Activated gamma-delta T cell treated with Interleukin-2 at 50 U/mL for 16 hours (primary cell): ENCODE measurements around the gene RAD23A.
"Not testable (repeated sequence)": the region's sequence is repeated elsewhere in the genome, so short reads cannot be mapped to it uniquely, and the experiment has no call there.

Experiments
- DNase-seq: peaks from one replicate; pipeline ENCODE4 v3.0.0-alpha.2; 2020

The RAD23A gene

GRCh38 chr19:12945479-12946091 lies at the start of gene RAD23A:
Gene RAD23A, plus strand, starts transcription at chr19:12945862. Its CDS starts 87 bp downstream, at chr19:12945949.
- peak; percentile 97 for DNase-seq

GRCh38 chr19:12896460-12896859 lies 49.2 kb upstream of the RAD23A start:
- no peak for DNase-seq

GRCh38 chr19:12899891-12900518 lies 45.7 kb upstream of the RAD23A start:
- no peak for DNase-seq

GRCh38 chr19:12907166-12907565 lies 38.5 kb upstream of the RAD23A start:
- no peak for DNase-seq

GRCh38 chr19:12912571-12912970 lies 33.1 kb upstream of the RAD23A start:
- DNase-seq = no peak

- no peak for DNase-seq
These were observed 32.6 kb upstream of the RAD23A start for GRCh38 chr19:12913011-12913561.

GRCh38 chr19:12913851-12914690 lies 31.6 kb upstream of the RAD23A start:
- peak; percentile 64 for DNase-seq

- DNase-seq = not testable (repeated sequence)
These were observed 29.8 kb upstream of the RAD23A start for GRCh38 chr19:12915860-12916259.

GRCh38 chr19:12918253-12918652 lies 27.4 kb upstream of the RAD23A start:
- no peak for DNase-seq

- no peak for DNase-seq
These were observed 24.6 kb upstream of the RAD23A start for GRCh38 chr19:12921047-12921446.

GRCh38 chr19:12922959-12923358 lies 22.7 kb upstream of the RAD23A start:
- DNase-seq = no peak

GRCh38 chr19:12924621-12925310 lies 20.9 kb upstream of the RAD23A start:
- DNase-seq = no peak

- no peak for DNase-seq
These were observed 15.5 kb upstream of the RAD23A start for GRCh38 chr19:12930002-12930645.

- DNase-seq = no peak
These were observed 13.0 kb upstream of the RAD23A start for GRCh38 chr19:12932392-12933286.

GRCh38 chr19:12933287-12934072 lies 12.2 kb upstream of the RAD23A start, which contains the start of gene FARSA:
Gene FARSA, minus strand, starts transcription at chr19:12933711. Its CDS starts 15 bp downstream, at chr19:12933696.
- DNase-seq = peak; percentile 85

- DNase-seq = no peak
These were observed 10.6 kb upstream of the RAD23A start for GRCh38 chr19:12935071-12935470.

GRCh38 chr19:12936582-12936981 lies 9.1 kb upstream of the RAD23A start:
- no peak for DNase-seq

GRCh38 chr19:12937093-12937926 lies 8.4 kb upstream of the RAD23A start:
- DNase-seq = no peak
